ENCODE measurements around the gene UCK2.
A peak's percentile ranks its signal among the peaks of the same experiment; 100 is the strongest.

UCK2 gene

DNA sequence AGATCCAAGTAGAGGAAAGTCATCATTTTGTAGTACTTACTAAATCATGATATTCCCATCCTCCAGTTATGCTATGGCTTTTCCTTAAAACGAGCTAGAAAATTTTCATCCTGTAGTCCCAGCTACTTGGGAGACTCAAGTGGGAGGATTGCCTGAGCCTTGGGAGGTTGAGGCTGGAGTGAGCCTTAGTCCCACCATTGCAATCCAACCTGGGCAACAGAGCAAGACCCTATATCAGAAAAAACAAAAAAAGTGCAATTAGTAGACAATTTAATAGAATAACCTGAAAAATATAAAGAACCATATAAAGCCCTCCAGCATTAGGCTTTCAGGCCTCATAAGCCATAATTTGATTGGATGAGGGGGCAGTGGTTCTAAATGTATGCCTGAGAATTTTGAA, 6.8 kb downstream of the UCK2 start:
- DNase-seq (ENCODE audit: low spot score): no peak

DNA sequence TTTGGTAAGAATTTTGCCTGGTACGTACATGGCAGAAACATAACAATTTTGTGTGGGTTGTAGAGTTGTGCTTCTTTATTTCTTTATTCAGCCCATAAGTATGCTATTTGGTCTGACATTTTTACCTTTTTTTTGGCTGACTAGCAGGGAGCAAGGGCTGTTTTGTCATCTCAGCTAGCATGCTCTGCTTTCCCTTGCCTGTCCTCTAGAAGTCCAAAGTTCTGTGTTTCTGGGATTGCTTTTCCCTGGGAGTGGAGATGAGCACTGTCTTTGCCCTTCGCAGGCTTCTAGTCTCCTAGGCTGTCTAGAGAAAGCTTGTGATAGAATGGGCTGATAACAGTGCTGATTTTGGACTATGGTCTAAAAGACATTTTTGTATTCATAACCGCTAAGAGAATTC, 7.5 kb downstream of the UCK2 start:
- no peak for DNase-seq (ENCODE audit: low spot score)

DNA sequence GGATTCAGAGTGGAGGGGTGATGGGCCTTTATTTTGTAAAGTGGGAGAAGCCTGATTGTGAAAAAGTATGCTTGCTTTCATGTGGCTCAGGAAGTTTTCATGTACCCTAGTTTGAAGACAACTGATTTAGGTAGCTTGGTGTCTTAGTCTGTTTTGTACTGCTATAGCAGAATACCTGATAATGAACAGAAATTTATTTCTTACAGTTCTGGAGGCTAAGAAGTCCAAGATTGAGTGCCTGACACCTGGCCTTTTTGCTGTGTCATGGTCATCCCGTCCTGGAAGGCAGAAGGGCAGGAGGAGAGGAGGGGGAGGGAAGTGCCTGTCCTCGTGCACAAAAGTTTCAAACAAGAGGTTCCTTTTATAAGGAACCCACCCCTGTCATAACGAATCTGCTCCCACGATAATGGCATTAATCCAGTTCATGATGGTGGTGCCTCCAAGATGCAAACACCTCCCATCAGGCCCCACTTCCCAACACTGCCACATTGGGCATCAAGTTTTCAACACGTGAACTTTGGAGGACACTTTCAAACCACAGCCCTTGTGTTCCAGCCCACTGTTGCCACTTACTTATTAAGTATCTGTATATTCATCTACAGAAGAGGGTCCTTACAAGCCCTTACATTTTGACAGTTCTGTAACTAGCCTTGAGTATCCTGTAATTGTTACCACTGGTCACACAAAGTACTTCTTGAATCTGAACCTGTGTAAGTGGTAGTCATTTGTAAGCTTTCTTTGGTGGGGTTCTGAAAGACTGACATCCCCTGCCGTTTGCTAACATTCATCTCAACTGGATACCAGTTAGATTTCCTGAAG, 9.5 kb downstream of the UCK2 start:
- DNase-seq (ENCODE audit: low spot score): no peak

DNA sequence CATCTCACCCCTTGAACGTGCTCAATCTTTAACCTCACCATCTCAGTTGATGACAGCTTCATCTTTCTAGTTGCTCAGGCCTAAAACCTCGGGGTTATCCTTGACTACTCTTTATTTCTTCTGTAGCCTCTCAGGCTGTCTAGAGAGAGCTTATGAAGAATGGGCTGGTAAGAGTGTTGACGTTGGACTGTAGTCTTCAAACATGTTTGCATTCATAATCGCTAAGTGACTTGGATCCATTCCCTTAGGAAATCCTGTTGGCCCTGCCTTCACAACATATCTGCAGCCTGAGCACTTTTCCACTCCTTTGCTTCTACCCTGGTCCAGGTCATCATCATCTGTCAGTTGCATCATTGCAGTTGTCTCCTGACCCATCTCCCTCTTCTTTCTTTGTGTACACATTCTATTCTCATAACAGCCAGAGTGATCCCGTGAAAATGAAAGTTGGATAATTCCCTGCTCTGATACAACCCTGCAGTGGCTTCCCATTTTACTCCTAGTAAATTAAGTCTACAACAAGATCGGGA, 10.5 kb downstream of the UCK2 start:
- no peak for DNase-seq (ENCODE audit: low spot score)

DNA sequence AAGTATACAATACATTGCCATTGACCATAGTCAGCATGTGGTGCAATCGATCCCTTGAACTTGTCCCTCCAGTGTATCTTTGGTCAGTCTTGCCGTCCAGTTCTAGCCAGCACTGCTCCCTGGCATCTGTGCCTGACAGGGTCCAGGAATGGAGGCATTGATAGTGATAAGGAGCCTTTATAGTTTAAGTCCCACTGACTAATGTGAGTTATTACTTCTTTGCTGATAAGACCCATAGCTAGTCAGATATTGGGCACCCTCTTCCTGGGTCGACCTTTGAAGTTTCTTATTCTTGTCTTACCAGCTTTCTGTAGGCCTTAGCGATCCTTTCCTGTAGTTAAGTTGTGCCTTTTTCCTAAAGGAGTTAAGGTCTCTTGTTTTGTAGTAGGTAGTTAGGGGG, 13.0 kb downstream of the UCK2 start:
- DNase-seq (ENCODE audit: low spot score): no peak

DNA sequence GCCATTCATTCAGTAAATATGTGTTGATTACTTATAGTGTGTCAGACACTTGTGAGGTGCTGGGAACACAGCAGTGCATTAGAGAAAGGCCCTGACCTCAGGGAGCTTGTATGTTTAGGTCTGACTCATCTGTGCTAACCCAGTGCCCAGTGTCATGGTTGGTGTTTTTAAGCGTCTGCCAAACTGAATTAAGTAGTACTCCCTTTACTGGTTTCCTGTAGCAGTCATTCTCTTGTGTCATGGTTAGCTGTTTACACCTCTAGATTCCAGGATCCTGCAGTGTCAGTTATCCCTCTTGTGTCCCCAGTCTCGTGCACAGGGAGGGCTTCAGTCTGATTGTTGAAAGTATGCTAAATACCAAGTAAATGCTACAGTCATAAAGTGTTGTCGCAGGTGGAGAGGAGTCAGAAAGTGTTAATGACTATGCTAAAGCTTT, 14.2 kb downstream of the UCK2 start:
- no peak for DNase-seq (ENCODE audit: low spot score)

DNA sequence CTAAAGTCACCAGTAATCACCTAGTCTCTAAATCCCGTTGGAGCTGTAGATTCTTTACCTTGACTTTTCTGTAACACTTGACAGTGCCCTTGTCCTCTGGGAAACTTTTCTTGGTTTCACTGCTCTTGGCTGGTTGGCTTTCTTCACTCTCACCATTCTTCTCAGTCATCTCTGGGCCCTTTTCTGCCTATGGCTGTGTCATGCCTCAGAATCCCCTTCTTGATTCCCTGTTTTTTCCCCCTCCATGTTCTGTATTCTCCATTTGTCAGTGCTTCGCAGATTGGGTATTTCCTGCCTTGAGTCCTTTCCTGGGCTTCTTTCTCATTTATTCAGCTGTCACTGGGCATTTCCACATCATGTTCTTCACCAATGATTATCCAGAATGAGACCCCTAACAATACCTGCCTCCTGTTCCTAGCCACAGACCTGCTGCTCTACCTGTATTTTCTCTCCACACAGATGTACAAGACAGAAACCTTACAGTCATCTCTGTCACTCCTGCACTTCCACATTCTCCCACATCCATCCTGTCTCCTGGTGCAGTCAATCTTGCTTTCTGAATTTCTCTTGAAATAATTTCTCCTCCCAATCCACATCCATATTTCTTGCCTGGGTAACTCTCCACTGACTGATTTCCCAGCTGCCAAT, 14.7 kb downstream of the UCK2 start:
- DNase-seq (ENCODE audit: low spot score): no peak

DNA sequence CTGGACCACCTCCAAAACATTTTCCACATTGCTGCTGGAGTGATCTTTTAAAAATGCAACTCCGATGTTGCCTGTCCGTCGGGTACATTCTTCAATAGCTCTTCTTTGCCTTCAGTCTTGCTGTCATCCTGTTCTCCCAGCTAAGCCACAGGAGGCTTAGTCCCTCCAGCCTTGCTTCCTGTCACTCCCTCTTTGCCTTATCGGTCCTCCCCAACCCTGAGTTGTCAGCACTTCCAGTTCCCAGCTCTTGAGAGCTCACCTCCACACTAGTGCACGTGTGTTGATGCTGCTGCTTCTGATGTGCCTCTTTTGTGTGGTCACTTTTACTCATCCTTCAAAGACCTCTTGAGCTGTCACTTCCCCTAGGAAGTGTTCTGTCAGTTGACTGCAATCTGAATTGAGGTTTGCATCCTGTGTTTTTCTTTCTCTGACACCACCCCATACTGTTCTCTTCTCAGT, 15.3 kb downstream of the UCK2 start:
- DNase-seq (ENCODE audit: low spot score): no peak

DNA sequence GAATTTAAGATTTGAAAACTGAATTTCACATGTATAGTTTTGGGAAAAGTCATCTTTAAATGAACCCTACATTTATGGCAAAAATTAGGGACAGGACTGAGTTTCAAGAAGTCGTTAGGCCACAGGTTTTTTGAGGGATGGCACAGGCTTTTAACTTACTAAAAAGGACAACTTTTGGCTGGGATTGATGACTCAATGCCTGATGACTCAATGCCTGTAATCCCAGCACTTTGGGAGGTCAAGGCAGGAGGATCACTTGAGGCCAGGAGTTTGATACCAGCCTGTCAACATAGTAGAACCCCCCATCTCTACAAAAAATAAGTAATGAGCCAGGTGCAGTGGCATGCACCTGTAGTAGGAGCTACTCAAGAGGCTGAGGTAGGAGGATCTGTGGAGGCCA, 15.9 kb downstream of the UCK2 start:
- DNase-seq (ENCODE audit: low spot score): no peak

DNA sequence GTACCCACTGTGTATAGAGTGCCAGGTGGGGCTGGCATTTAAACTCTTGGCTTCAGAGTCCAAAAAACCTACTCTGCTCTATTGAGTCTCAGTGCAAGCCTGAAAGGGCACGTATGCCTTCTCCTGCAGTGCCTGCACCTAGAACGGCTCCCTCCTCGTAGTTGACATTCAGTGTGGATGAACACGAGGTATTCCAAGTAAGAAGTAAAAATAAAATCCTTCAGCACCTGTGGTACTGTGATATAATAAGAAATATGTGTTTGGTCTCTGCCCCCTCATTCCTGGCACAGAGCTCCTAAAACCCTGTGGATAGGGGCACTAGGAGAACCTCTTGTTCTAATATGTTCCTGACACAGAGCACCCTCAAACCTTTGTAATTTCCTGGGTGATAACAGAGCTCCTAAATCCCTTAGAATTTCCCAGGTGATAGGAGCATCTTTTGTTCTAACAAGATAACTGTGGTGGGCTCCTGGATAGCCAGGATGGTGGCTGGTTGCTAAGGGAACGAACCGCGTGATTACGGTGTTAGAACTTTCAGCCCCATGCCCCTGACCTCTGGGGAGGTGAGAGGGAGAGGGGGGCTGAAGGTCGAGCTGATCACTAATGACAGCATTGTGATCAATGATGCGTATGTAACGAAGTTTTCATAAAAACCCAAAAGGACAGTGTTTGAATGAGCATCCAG, 16.8 kb downstream of the UCK2 start:
- no peak for DNase-seq (ENCODE audit: low spot score)

DNA sequence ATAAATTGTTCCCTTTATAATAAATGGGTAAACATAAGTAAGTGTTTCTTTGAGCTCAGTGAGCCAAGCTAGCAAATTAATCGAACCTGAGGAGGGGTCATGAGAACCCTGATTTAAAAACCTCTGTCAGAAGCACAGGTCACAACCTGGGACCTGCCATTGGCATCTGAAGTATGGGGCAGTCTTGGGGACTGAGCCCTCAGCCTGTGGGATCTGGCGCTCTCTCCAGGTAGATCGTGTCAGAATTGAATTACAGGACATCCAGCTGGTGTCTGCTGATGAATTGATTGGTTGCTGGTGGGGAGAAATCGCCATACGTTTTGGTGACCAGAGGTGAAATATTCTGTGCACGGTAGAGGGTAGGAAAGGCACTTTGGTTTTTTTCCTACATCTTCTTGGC, 17.5 kb downstream of the UCK2 start:
- DNase-seq (ENCODE audit: low spot score): no peak

DNA sequence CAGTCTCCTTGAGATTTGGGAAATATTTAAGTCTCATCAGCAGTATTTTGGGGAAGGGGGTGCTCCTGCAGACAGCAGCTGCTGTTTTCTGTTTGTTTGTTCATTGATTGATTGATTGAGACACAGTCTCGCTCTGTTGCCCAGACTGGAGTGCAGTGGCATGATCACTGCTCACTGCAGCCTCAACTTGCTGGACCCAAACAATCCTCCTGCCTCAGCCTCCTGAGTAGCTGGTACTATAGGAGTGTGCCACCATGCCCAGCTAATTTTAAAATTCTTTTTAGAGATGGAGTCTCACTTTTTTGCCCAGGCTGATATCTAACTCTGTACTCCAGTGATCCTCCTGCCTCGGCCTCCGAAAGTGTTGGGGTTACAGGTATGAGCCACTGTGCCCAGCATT, 18.2 kb downstream of the UCK2 start:
- no peak for DNase-seq (ENCODE audit: low spot score)

DNA sequence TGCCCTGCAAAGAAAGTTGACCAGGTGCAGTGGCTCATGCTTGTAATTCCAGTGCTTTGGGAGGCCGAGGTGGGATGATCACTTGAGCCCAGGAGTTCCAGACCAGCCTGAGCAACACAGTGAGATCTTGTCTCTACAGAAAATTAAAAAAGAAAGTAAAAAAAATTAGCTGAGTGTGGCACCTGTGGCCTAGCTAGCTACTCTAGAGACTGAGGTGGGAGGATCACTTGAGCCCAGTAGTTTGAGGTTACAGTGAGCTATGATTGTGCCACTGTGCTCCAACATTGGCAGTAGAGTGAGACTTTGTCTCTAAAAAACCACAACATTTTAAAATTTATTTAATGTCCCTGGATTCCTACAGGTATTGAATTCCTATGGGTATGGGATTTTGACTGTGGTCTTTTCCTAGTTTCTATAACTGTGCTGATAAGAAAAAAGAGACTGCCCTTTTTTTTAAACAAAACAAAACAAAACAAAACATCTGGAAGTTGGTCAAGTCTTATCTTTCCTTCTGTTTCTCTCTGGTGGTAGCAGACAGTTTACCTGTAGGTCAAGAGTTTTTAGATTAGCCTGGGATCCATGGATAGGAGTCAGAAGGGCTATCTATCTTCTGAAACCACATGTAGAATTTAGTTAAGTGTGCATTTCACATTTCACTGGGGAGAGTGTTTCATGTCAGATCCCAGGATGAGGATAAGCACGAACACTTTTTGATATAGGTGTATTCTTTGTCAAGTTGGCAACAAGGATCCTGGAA, 18.8 kb downstream of the UCK2 start:
- no peak for DNase-seq (ENCODE audit: low spot score)

DNA sequence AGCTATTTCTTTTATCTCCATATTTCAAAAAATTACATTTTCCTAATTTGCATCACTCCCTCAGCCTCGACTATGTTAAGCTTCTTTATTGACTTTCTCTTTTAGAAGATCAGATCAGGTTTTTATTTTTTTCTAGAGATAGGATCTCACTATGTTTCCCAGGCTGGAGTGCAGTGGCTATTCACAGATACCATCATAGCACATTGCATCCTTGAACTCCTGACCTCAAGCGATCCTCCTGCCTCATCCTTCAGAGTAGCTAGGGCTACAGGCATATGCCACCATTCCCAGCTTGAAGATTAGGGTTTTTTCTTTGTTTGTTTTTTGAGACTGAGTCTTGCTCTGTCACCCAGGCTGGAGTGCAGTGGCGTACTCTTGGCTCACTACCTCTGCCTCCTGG, 20.1 kb downstream of the UCK2 start:
- DNase-seq (ENCODE audit: low spot score): no peak

DNA sequence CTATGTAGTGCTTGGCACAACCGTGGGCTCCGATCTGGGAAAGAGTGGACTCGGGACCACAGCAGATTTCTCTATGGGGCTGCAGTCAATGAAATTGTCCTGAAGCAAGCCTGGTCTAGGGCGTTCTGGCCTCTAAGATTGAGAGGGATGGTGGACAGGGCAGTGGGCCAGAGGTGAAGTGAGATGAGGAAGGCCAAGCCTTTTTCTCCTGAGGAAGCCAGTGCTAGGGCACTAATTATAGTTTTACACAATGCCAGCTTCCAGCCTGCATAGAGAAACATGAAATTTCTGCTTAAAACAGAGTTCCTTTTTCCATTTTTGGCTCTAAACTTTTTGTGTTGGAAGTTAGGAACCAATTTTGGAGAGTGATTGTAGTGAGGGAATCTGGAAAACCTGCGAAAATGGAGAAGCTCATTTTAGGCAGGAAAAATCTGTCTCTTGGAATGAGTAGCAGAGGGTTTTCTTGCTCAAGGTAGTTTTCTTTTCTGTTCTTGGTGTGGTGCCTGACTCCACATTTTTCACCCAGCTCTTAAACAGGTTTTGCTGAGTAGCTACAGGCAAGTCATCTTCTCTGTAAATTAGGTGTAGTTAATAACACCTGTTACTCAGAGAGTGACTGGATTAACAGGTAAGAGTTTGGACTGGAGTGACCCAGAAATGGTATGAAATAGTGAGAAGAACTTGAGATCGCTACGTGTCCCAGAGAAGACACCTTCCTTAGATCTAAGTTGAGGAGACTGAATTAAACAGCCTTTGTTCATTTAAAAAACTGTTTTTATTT, 22.1 kb downstream of the UCK2 start:
- no peak for DNase-seq (ENCODE audit: low spot score)

DNA sequence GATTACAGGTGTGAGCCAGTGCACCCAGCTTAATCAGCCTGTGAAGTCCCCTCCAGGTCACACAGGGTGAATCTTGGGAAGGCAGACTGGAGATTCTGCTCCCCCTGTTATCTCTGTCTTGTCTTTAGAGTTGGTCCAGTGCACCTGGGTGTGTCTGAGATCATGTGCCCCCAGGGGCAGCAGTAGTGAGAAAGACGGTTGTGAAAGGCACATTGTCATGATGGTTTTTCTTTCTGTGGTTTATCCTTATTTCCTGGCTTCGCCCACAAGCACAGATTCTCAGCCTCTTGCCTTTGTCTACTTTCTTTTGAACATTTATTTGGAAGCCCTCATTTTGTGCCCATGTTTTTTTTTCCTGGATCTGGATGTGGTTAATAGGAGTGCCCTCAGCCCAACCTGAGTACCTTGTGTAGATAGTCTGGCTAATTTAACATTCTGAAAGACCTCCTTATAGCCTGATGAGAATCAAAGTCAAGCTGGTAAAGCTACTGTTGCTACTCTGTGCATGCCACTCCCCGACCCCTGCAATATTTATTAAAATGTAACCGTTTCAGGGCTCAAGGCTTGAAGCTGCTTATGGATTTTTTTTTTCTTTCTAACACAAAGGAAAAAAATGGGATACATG, 23.7 kb downstream of the UCK2 start:
- no peak for DNase-seq (ENCODE audit: low spot score)

DNA sequence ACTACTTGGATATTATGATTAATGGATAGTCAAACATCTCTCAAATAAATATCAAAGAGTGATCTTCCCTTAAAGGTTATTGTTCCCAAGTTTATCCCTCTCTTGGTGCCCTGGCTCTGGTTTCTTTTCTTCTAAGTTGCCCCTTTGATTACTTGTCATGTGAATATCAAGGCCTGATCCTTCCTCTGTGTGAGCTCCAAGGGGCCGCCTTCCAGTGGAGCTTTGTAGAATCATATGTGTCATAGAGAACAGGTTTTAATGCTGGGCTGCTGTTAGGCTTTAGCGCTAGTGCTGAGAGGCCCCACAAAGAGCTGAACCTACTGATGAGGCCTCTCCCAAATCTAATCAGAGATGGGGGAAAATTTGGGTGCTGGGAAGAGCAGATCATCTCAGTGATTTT, 25.5 kb downstream of the UCK2 start:
- no peak for DNase-seq (ENCODE audit: low spot score)

DNA sequence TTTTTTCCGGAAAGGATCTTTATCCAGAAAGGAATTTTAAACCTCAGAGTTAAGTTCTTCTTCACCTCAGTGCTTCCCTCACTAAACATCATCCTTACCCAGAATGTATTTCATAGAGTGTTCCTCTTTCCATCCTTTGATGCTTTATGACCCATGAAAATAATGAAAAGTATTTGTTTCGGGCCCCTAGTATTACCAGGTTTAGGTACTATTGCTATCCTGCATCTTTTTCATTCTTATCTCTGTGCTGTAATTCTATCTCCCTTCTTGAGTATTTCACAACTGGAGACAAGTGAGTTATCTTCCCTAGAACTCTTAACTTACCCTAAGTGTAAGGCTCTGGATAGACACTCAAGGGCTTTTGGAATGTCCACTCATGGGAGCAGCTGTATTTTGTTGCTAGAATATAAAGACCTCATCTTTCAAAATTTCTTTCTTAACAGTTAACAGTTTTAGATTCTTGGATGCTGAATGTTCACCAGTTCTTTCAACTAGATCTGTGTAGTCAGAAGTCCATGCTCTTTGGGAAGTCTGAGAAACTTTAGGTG, 26.2 kb downstream of the UCK2 start:
- no peak for DNase-seq (ENCODE audit: low spot score)

DNA sequence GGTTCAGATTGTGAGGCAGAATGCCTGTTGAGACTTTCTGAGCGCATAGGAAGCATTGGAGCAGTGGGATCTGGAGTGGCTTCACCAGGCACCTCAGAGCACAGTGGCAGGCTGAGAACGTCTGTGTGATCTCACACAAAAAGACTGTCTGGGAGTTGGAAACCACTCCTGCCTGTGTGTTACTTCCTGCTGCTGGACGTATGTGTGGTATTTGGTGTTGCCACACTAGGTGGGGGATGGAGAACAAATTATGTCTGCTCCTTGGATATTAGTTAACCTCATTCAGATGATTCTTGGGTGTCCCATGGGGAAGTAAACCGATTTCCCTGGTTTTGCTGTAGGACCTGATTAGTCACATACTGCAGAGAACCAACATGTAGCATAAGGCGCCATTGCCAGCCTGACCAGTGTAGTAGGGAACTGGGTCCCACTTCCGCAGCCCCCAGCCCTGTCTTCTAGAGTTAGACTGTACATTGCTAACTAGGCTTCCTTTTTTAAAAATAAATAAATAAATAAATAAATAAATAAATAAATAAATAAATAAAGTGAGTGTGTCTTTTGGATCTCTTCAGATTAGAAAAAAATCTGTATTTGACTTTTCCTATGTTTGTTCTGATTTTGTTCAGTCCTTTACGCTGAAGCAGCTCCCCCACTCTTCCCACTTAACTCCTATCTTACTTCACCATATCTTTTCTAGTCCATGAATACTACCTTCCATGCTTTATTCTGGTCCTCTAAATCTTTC, 26.9 kb downstream of the UCK2 start:
- DNase-seq (ENCODE audit: low spot score): peak; percentile 7
